IPS-15b (cell line): ENCODE measurements around the gene GALNT17.

Experiments
- H3K27me3 ChIP-seq: one replicate; pipeline ENCODE4 v1.6.1; 2013; ENCODE audit warnings: low read length; ENCODE audit not compliant: control insufficient read depth, insufficient read depth
- H3K36me3 ChIP-seq: one replicate; pipeline ENCODE4 v1.6.1; 2013; ENCODE audit warnings: low read length; ENCODE audit not compliant: control insufficient read depth, insufficient read depth
- H3K4me1 ChIP-seq: one replicate; pipeline ENCODE4 v1.6.1; 2013; ENCODE audit warnings: mild to moderate bottlenecking, low read length; ENCODE audit not compliant: control insufficient read depth, insufficient read depth
- H3K4me3 ChIP-seq: one replicate; pipeline ENCODE4 v1.5.1; 2013; ENCODE audit warnings: low read depth, low read length
- H3K9ac ChIP-seq: one replicate; pipeline ENCODE4 v1.6.1; 2013; ENCODE audit warnings: low read depth, mild to moderate bottlenecking, low read length
- H3K9me3 ChIP-seq: one replicate; pipeline ENCODE4 v1.6.1; 2013; ENCODE audit warnings: mild to moderate bottlenecking, low read length; ENCODE audit not compliant: control insufficient read depth, insufficient read depth

GALNT17 gene

DNA sequence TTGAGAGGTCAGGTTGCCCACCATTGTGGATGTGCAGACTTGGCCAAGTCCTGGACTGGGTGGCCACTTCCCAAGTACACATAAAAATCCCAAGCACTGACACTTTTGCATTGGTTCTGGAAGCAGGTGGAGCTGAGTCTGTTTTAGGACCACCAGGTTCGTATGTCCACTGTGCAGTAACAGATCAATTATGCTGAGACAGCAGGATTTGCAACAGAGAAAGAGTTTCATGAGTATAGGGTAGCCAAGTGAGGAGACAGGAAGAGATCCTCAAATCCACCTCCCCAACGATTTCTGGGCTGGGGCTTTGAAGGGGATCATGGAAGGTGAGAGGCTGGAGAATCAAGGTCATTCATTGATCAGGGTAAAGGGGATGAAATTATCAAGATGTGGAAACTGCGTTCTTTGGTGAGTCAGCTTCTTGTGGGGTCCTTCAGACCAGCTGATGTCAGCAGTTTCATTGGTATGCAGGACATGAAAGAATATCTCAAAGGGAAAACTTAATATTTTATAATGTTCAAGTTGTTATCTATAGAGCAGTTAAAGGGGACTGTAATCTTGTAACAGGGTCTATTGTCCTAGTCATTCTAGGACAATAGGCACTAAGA lies 277.7 kb downstream of the GALNT17 start:
- no peak overlapping the region for H3K9ac ChIP-seq
- no peaks in the 10 kb centered on the region for H3K4me1 ChIP-seq
- H3K4me3 ChIP-seq: no peak overlapping the region
- H3K27me3 ChIP-seq: no peaks in the 10 kb centered on the region
- H3K36me3 ChIP-seq: no peaks in the 10 kb centered on the region
- H3K9me3 ChIP-seq: peaks cover 3% of the 10 kb centered on the region

DNA sequence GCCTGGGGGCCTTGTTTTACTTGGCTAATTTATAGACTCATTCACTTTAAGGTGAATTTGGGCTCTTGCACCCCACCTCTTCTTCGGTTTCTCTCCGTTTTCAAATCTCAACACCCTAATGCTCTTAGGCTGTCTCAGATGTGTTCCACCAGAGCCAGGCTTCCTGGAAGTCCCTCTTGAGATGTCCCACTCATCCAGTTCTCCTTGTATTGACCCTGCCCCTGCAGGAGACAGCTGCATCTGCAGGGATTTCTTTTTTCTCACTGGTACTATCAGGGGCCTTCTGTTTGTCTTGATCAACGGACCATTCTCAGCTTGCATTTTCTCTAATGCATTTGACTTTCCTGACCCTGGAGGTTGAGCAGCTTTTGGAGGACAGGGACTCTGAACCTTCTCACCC lies 279.5 kb downstream of the GALNT17 start:
- Histone ChIP-seq H3K4me3 (no peak overlapping the region), H3K36me3 (no peaks in the 10 kb centered on the region), H3K27me3 (no peaks in the 10 kb centered on the region), H3K9me3 (no peaks in the 10 kb centered on the region), H3K9ac (no peak overlapping the region), H3K4me1 (no peaks in the 10 kb centered on the region)

DNA sequence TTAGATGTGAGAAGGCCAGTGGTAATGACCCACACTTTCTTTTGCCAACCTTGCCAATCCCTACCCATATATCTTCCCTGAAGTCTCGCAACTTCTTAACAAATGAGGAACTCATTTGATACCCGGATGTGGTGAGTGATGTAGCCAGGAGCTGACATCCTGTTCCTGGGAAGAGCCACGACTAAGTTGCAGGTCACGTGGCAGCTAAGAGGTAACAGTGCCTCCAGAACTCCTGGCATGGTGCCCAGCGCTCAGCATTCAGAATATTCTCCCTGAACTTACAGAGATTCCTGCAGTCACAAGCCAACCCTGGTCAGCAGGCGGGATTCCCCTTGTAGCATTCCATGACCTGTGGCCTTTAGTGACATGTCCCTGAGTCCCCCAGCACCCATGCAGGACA lies 282.5 kb downstream of the GALNT17 start:
- no peaks in the 10 kb centered on the region for H3K4me1 ChIP-seq

DNA sequence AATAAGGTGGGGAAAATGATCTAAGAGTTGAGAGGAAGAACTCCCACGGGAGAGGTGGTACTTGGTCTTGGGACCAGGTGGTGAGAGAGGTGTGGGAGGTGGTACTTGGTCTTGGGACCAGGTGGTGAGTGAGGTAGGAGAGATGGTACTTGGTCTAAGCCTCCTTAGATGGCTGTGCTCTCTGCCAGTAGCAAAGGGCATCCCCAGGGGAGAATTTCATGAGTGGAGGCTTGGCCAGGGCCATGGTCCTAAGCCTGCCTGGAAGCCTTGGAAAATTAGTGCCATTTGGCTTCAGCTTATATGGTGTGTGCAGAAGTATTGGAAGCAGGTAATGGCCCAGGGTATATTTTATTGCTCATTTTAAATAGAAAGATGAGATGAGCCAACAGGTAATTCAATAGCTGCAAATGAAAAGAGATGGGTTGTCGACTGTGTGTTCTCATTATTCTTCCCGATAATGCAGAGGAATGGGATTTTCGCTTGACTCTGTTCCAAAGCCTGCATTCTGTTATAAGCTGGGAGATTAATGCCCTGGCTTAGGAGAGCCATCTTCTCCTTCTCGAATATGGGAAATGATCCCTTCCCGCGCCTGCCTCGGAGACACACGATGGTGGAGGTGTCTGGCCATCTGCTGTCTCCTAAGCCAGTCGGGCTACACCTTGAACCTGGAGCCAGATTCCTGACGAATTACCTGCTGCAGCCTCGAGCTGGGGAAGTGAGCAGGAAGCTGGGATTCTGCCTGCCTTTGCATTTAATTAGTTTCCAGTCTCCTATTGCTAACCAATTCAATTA lies 287.8 kb downstream of the GALNT17 start:
- Histone ChIP-seq H3K9me3 (no peaks in the 10 kb centered on the region), H3K9ac (no peak overlapping the region), H3K4me1 (no peaks in the 10 kb centered on the region), H3K4me3 (no peak overlapping the region), H3K27me3 (no peaks in the 10 kb centered on the region), H3K36me3 (no peaks in the 10 kb centered on the region)

More for the DNA sequence above, 282.5 kb downstream of the GALNT17 start:
- Histone ChIP-seq H3K27me3 (no peaks in the 10 kb centered on the region), H3K4me3 (no peak overlapping the region), H3K9ac (no peak overlapping the region), H3K36me3 (no peaks in the 10 kb centered on the region), H3K9me3 (no peaks in the 10 kb centered on the region)

DNA sequence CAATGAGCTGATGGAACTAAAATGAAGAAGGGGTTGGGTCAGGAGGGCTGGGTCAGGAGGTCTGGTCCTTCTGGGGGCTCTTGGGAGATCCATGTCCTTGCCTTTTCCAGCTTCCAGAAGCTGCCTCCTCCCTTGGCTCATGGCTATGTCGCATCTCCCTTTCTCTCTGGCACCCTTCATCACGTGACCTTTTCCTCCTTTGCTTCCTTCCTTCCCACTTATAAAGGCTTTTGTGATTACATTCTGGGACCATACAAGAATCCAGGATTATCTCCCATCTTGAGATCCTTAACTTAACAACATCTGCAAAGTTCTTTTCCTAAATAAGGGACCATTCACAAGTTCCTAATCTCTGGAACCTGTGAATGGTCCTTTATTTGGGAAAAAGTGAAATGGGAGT lies 290.2 kb downstream of the GALNT17 start:
- Histone ChIP-seq H3K4me3 (no peak overlapping the region), H3K36me3 (peaks cover 3% of the 10 kb centered on the region), H3K27me3 (no peaks in the 10 kb centered on the region), H3K4me1 (no peaks in the 10 kb centered on the region), H3K9ac (no peak overlapping the region), H3K9me3 (no peaks in the 10 kb centered on the region)

DNA sequence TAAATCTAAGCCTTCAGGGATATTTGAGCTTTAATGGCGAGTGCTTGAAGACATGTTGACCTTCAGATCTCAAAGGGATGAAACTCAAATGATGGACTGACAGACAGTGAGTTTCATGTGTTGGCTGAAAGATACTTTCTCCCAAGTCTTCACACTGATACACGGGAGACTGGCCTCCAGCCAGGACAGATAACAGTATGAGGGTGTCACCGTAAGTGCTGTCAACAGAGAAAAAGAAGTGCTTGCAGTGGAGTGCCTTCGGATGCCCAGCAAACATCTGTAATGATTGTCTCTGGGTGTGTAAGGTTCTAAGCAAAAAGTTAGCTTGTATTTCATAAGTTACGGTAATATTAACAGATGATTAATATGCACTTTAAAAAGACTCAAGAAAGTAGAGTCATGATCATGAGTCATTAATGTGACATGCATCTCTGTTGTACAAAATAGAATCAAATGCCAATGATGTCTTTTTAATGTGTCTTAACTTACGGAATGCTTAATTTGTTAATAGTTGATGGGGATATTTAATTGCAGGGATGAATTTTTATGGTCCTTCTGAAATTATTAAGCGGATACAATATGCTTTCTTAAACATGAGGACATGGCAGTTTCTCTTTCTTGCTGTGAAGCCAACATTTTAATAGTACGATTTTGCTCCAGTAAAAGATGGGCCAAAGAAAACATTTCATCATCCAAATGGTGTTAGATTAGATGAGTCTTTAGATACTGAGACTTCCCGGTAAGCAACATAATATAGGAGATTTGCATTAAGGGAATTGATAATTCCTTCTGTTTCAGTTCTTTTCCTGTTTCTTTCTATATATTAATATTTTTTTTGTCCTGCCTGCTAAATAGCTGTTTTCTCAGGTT lies 292.5 kb downstream of the GALNT17 start:
- Histone ChIP-seq H3K27me3 (no peaks in the 10 kb centered on the region), H3K9me3 (no peaks in the 10 kb centered on the region), H3K4me3 (no peak overlapping the region), H3K4me1 (no peaks in the 10 kb centered on the region), H3K9ac (no peak overlapping the region), H3K36me3 (peaks cover 8% of the 10 kb centered on the region)

DNA sequence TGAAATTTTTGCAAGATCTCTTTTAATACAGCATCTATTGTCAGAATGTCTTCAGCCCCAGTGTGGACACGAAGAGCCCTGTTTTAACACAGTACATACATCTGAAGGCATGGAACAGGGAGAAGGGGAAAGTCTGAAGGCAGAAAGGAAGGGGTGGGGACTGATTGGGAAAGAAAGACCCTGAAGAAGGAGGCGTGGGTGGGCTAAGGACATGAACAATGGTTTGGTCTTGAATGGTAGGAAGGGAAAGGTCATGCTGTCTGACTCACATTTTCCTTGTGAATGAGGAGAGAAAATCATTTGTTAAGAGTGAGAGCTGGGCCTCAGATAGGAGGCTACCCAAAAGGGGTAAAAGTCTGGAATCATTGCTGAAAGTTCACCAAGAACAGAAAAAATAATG lies 297.1 kb downstream of the GALNT17 start:
- Histone ChIP-seq H3K4me3 (no peak overlapping the region), H3K4me1 (no peaks in the 10 kb centered on the region), H3K27me3 (no peaks in the 10 kb centered on the region), H3K36me3 (peaks cover 8% of the 10 kb centered on the region), H3K9me3 (no peaks in the 10 kb centered on the region), H3K9ac (no peak overlapping the region)

DNA sequence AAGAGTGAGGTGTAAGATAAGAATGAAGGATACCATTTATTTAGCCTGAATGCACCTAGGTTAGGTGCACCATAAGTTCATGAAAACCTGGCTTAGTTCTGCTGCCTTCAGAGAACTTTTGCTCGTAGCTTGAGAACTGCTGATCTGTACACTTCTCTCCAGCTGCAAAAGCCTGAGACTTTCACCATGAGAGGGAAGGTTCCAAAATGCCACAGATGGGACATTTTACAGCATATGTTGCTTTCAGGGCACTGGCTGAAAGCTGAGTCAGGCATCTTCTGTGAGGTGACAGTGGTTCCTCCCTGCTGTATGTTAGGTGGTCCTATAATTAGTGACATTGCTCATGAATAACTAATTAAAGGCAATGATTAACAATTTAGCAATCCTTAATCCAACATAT lies 298.3 kb downstream of the GALNT17 start:
- Histone ChIP-seq H3K36me3 (peaks cover 8% of the 10 kb centered on the region), H3K4me1 (no peaks in the 10 kb centered on the region), H3K27me3 (no peaks in the 10 kb centered on the region)

DNA sequence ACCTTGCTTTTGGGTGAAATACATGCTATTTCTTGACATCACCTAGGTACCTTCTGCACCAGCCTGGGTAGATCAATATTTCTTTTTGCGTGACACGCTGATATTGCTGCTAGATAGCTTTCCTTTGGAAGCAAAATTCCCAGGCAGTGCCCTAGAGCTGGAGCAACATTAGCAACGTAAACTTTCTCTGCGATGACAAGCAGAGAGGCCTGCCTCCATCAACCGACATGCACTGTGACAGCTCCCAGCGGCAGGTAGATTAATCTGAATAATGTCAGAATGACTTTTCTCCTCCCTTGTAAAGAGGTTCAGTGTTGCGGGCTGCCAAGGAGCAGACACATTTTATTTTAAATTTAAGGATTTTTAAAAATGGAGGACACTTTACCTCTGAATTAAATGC lies 307.4 kb downstream of the GALNT17 start:
- Histone ChIP-seq H3K9me3 (no peaks in the 10 kb centered on the region), H3K4me1 (peaks cover 3% of the 10 kb centered on the region), H3K9ac (no peak overlapping the region), H3K27me3 (no peaks in the 10 kb centered on the region), H3K36me3 (no peaks in the 10 kb centered on the region), H3K4me3 (no peak overlapping the region)

More for the DNA sequence above, 298.3 kb downstream of the GALNT17 start:
- Histone ChIP-seq H3K9ac (no peak overlapping the region), H3K9me3 (no peaks in the 10 kb centered on the region), H3K4me3 (no peak overlapping the region)

DNA sequence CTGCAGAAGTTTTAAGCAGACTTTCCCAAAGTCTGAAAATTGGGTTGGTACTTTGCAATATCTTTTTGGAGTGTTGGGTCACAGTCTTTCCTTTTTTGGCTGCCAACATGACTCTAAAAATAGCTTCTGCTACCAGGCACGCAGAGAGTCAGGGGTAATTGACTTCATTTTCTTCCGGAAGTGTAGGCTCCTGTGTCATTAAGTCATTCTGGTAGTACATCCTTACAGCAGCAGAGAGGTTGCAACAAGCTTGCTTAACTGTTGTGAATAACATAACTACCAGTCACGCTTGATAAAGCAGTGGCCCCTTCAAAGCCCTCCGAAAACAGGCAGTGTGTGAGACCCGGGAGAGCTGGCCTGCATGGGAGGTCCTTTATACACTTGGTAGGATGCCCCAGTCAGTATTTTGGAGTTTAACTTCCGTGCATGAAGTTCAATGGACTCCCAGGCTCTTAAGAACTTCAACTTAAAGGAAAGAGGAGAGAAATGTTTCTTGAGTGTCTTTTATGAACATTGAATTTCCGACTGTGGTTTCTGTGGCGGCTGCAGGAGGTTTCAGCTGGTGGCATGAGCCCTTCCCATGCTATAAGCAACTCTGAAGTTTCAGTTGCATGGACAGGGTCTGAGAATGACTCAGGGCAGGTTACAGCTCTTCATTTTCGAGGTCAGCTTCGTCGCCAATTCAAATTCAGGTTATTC lies 310.7 kb downstream of the GALNT17 start:
- H3K36me3 ChIP-seq: no peaks in the 10 kb centered on the region
- no peaks in the 10 kb centered on the region for H3K9me3 ChIP-seq
- H3K9ac ChIP-seq: no peak overlapping the region
- H3K27me3 ChIP-seq: no peaks in the 10 kb centered on the region
- H3K4me3 ChIP-seq: no peak overlapping the region
- H3K4me1 ChIP-seq: peaks cover 3% of the 10 kb centered on the region

DNA sequence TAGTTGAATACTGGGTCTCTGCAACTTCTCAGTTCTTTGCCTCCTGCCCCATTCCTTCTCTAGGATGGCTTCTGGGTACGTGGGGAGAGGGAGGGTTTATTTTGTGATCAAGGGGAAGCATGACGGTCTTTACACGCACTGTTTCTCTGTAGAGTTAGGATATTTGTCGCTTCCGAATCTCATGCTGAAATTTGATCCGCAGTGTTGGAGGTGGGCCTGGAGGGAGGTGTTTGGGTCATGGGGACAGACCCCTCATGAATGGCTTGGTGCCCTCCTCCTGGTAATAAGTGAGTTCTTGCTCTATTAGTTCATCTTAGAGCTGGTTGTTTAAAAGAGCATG lies 311.2 kb downstream of the GALNT17 start:
- Histone ChIP-seq H3K36me3 (no peaks in the 10 kb centered on the region), H3K9me3 (no peaks in the 10 kb centered on the region), H3K4me3 (no peak overlapping the region), H3K27me3 (no peaks in the 10 kb centered on the region), H3K9ac (no peak overlapping the region), H3K4me1 (peaks cover 3% of the 10 kb centered on the region)
